Activated T-helper 1 cell treated with anti-CD3 and anti-CD28 coated beads, Interleukin-12 subunit alpha, Interleukin-12 subunit beta, Interleukin-2, Interleukin-4 antibody, amounts not matched to agents 30 ng/mL and 10 ng/mL and 1 ng/mL, durations not matched to agents 14 hours and 24 hours and 36 hours (primary cell): ENCODE data around the gene TM9SF4. TPM values are rescaled to one million over a fixed set of nuclear protein-coding genes. Genes with fewer than 3 reads are reported as not detected.
"Not testable (repeated sequence)": the region's sequence is repeated elsewhere in the genome, so short reads cannot be mapped to it uniquely, and the experiment has no call there.

Experiments used
- DNase-seq: peaks from one replicate; pipeline ENCODE4 v3.0.0; 2021; ENCODE audit warnings: low spot score
- H3K27ac Mint-ChIP-seq: one replicate; pipeline ENCODE4 v1.8.0; 2021; ENCODE audit warnings: mild to moderate bottlenecking, mixed read lengths
- H3K27me3 Mint-ChIP-seq: one replicate; pipeline ENCODE4 v1.8.0; 2022; ENCODE audit warnings: mild to moderate bottlenecking, moderate library complexity, mixed read lengths; ENCODE audit not compliant: insufficient read depth
- H3K36me3 Mint-ChIP-seq: one replicate; pipeline ENCODE4 v1.8.0; 2021; ENCODE audit warnings: low read depth, mixed read lengths
- H3K4me1 Mint-ChIP-seq: one replicate; pipeline ENCODE4 v1.8.0; 2021; ENCODE audit warnings: low read depth, mixed read lengths
- H3K4me3 Mint-ChIP-seq: one replicate; pipeline ENCODE4 v1.8.0; 2021; ENCODE audit warnings: mild to moderate bottlenecking, moderate library complexity, mixed read lengths
- H3K9me3 Mint-ChIP-seq: one replicate; pipeline ENCODE4 v1.8.0; 2021; ENCODE audit warnings: mixed read lengths
- intact Hi-C: fragments of 100-400 bp; cut with micrococcal nuclease; formaldehyde crosslinking; loops from one replicate; pipeline ENCODE4 v1.15.1; 2024
- total RNA-seq: library from RNA; stranded (reverse); gene quantifications from 2 replicates; pipeline ENCODE4 v1.2.3, GENCODE V29; 2022

Gene TM9SF4
- total RNA-seq, 1 donor from 2014 or later = 49.5 TPM

DNA sequence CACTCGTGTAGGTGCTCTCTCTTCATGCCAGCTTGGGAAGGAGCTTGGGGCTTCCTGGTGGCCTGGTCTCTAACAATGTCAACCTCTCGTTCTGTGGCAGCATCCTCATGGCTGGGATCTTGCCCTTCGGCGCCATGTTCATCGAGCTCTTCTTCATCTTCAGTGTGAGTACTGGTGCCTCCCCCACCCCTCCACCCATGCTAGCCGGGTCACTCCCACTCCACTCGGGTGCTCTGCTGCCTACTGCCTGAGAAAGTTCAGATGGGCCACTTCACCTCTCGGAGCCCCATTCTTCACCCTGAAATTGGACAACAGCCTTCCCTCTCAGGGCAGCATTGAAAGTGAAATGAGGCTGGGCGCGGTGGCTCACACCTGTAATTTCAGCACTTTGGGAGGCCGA, 48.8 kb downstream of the TM9SF4 start:
- Mint-ChIP-seq H3K27ac (no peak overlapping the region), H3K36me3 (peaks cover 42% of the 10 kb centered on the region), H3K4me1 (peaks cover 5% of the 10 kb centered on the region), H3K9me3 (no peaks in the 10 kb centered on the region), H3K27me3 (no peaks in the 10 kb centered on the region), H3K4me3 (no peak overlapping the region)
- DNase-seq = no peak
- intact Hi-C loops = loop anchor here (10.0 kb wide), 1 partner anchor 326 kb away; no protein-coding TSS in a partner anchor

DNA sequence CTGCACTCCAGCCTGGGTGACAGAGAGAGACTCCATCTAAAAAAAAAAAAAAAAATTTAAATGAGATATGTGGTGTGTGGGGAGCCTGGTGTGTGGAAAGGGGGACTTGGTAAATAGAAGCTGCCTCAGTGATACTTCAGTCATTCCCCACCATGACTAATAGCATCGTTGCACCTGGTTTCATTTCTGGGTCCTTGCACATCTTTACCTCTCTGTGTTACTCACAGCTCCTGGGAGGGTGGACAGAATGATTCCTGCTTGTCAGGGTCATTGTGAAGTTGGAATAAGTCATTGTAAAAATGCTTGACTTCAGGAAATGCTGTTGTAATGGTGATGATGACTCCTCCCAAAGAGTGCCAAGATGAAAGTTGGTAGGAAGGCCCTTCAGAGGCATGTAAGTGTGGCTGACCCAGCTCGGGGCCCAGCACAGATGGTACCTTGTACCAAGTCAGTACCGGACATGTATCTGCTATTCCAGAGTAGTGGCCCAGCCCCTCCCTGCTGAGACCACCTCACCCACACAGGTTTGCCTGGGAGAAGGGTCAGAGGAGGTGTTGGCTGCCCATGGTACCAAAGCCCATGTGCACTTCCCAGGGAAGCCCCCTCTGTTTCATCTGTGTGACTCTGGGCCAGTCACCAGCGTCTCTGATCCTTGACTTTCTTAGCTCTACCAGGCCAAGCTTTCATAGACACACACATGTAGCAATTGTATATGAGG, 49.6 kb downstream of the TM9SF4 start:
- H3K36me3 Mint-ChIP-seq = peaks cover 41% of the 10 kb centered on the region
- H3K9me3 Mint-ChIP-seq = no peaks in the 10 kb centered on the region
- DNase-seq = no peak
- H3K4me1 Mint-ChIP-seq = peaks cover 5% of the 10 kb centered on the region
- H3K27me3 Mint-ChIP-seq = no peaks in the 10 kb centered on the region
- H3K4me3 Mint-ChIP-seq = no peak overlapping the region
- intact Hi-C loops = loop anchor here (10.0 kb wide), 1 partner anchor 326 kb away; no protein-coding TSS in a partner anchor
- H3K27ac Mint-ChIP-seq = no peak overlapping the region

DNA sequence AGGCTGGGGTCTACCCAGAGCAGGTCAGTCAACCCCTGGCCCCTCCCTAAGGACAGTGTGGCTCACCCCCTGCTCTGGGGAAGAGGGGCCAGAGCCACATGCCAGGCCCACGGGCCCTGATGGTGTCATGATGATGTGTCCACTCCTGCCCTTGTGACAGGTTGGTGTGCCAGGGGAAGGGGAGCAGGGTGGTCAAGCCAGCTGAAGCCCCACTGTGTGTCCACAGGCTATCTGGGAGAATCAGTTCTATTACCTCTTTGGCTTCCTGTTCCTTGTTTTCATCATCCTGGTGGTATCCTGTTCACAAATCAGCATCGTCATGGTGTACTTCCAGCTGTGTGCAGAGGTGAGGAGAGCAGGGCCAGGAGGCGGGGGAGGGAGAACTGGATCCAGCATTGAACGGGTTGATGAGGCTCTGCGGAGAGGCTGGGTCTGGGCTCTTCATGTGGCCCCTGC, 50.3 kb downstream of the TM9SF4 start:
- intact Hi-C loops = loop anchor here (10.0 kb wide), 1 partner anchor 325 kb away; no protein-coding TSS in a partner anchor
- Mint-ChIP-seq H3K4me1 (peaks cover 5% of the 10 kb centered on the region), H3K27ac (no peak overlapping the region), H3K36me3 (peaks cover 46% of the 10 kb centered on the region), H3K27me3 (no peaks in the 10 kb centered on the region), H3K4me3 (no peak overlapping the region), H3K9me3 (no peaks in the 10 kb centered on the region)
- DNase-seq = no peak

DNA sequence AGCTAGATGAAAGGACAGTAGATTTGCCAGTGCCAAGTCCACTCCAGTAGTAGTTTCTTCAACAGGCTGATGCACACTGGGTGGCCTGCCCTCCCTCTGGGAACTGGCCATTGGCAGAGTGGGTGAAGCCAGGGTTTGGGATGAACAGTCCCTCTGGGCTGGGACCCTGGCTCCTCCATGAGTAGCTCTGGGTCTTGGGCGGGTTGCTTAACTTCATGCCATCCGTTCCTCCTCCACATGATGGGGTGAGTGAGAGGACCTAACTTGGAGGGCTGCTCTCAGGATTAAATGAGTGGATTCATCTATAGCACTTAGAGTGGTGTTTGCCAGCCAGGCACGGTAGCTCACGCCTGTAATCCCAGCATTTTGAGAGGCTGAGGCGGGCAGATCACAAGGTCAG, 50.8 kb downstream of the TM9SF4 start:
- H3K36me3 Mint-ChIP-seq = peaks cover 47% of the 10 kb centered on the region
- no peaks in the 10 kb centered on the region for H3K9me3 Mint-ChIP-seq
- H3K27ac Mint-ChIP-seq = no peak overlapping the region

DNA sequence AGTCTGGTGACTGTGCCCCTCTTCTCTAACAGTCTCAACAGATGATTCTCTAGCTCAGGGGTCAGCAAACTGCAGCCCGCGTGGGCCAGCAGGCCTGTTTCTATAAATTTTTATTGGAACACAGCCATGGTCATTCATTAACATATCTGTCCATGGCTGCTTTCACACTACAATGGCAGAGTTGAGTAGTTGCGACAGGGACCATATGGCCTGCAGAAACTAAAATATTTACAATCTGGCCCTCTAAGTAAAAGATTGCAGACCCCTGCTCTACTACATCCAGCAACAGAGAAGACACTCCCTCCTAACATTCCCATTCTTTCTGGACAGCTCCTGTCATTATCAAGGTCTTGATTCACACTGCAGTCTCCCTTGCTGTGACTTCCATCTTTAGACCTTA, 52.8 kb downstream of the TM9SF4 start:
- no peak for DNase-seq
- no peak overlapping the region for H3K27ac Mint-ChIP-seq
- no peak overlapping the region for H3K4me3 Mint-ChIP-seq
- no peaks in the 10 kb centered on the region for H3K9me3 Mint-ChIP-seq
- intact Hi-C loops = no loop called here
- H3K27me3 Mint-ChIP-seq = no peaks in the 10 kb centered on the region
- H3K36me3 Mint-ChIP-seq = peaks cover 50% of the 10 kb centered on the region
- H3K4me1 Mint-ChIP-seq = no peaks in the 10 kb centered on the region

More for the DNA sequence above, 50.8 kb downstream of the TM9SF4 start:
- Mint-ChIP-seq H3K27me3 (no peaks in the 10 kb centered on the region), H3K4me3 (no peak overlapping the region), H3K4me1 (peaks cover under 1% of the 10 kb centered on the region)
- no peak for DNase-seq
- intact Hi-C loops = no loop called here

DNA sequence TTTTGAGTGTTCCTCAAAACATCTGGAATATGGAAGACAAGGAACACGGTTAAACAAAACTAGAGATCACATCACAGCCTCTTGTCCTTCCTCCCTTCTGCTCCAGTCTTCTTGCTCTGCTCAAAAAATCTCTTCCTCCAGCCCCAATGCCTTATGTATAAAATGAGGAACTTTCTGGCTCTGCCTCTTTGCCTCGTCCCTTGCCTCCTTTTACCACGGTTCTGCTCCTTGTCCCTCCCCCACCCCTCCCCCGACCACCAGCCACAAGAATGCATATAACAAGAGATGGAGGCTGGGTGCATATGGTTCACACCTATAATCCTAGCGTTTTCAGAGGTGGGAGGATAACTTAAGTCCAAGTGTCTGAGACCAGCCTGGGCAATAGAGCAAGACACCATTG, 54.4 kb downstream of the TM9SF4 start:
- H3K27ac Mint-ChIP-seq = no peak overlapping the region
- no peak for DNase-seq
- H3K27me3 Mint-ChIP-seq = no peaks in the 10 kb centered on the region
- H3K9me3 Mint-ChIP-seq = no peaks in the 10 kb centered on the region
- intact Hi-C loops = no loop called here
- H3K36me3 Mint-ChIP-seq = peaks cover 44% of the 10 kb centered on the region
- H3K4me3 Mint-ChIP-seq = no peak overlapping the region
- H3K4me1 Mint-ChIP-seq = no peaks in the 10 kb centered on the region

DNA sequence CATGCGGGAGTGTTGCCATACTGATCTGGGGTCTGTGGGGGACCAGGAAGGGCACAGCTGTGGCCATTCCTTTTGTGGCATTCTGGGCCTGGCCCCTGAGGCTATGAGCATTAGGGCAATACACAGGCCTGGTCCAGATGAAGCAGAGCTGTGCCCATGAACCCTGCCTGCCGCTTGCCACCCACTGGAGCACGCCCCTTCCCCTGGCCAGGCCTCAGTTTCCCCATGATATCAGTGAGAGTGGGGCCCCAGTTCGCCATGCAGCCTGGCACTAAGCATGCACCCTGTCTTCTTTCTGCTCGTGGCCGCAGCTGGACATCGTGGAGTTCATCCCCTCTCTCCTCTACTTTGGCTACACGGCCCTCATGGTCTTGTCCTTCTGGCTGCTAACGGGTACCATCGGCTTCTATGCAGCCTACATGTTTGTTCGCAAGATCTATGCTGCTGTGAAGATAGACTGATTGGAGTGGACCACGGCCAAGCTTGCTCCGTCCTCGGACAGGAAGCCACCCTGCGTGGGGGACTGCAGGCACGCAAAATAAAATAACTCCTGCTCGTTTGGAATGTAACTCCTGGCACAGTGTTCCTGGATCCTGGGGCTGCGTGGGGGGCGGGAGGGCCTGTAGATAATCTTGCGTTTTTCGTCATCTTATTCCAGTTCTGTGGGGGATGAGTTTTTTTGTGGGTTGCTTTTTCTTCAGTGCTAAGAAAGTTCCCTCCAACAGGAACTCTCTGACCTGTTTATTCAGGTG, 55.6 kb downstream of the TM9SF4 start:
- H3K4me3 Mint-ChIP-seq = no peak overlapping the region
- no peak overlapping the region for H3K27ac Mint-ChIP-seq
- H3K9me3 Mint-ChIP-seq = no peaks in the 10 kb centered on the region
- no peaks in the 10 kb centered on the region for H3K27me3 Mint-ChIP-seq
- intact Hi-C loops = no loop called here
- no peaks in the 10 kb centered on the region for H3K4me1 Mint-ChIP-seq
- no peak for DNase-seq
- peaks cover 41% of the 10 kb centered on the region for H3K36me3 Mint-ChIP-seq

DNA sequence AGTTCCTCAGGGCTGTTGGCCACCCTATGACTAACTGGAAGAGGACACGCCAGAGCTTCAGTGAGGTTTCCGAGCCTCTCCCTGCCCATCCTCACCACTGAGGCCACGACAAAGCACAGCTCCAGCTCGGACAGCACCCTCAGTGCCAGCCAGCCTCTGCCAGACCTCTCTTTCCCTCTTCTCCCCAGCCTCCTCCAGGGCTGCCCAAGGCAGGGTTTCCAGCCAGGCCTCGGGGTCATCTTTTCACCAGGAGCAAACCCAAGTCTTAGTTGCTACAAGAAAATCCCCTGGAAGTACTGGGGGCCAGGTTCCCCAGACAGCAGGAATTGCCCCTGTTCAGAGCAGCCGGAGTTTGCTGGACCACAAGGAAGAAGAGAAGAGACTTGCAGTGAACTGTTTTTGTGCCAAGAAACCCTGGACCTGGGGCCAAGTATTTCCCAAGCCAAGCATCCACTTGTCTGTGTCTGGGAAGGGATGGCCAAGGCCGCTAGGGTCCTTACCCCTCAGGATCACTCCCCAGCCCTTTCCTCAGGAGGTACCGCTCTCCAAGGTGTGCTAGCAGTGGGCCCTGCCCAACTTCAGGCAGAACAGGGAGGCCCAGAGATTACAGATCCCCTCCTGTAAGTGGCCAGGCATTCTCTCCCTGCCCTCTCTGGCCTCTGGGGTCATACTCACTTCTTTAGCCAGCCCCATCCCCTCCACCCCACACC, 56.5 kb downstream of the TM9SF4 start:
- Mint-ChIP-seq H3K4me3 (no peak overlapping the region), H3K4me1 (no peaks in the 10 kb centered on the region), H3K27ac (no peak overlapping the region), H3K27me3 (no peaks in the 10 kb centered on the region), H3K9me3 (no peaks in the 10 kb centered on the region), H3K36me3 (peaks cover 36% of the 10 kb centered on the region)
- DNase-seq = no peak
- intact Hi-C loops = no loop called here

DNA sequence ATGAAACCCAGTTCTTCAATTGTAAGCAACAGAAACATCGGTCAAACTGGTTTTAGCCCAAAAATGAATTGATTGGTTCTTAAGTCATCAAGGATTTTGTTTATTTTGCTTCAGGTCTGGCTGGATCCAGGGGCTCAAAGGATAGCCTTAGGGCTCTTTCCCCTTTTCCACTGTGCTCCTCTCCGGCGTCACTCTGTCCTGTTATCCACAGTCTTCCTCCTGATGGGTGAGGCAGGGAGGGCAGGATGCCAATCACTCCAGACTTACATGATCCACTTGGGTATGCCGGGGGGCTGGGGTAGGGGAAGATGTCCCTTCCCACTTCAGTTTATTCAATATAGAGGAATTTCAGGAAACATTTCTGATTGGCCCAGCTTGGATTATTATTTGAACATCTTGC, 58.0 kb downstream of the TM9SF4 start:
- DNase-seq = no peak
- Mint-ChIP-seq H3K4me1 (no peaks in the 10 kb centered on the region), H3K27me3 (no peaks in the 10 kb centered on the region), H3K27ac (no peak overlapping the region), H3K9me3 (no peaks in the 10 kb centered on the region), H3K4me3 (no peak overlapping the region), H3K36me3 (peaks cover 22% of the 10 kb centered on the region)
- intact Hi-C loops = no loop called here

DNA sequence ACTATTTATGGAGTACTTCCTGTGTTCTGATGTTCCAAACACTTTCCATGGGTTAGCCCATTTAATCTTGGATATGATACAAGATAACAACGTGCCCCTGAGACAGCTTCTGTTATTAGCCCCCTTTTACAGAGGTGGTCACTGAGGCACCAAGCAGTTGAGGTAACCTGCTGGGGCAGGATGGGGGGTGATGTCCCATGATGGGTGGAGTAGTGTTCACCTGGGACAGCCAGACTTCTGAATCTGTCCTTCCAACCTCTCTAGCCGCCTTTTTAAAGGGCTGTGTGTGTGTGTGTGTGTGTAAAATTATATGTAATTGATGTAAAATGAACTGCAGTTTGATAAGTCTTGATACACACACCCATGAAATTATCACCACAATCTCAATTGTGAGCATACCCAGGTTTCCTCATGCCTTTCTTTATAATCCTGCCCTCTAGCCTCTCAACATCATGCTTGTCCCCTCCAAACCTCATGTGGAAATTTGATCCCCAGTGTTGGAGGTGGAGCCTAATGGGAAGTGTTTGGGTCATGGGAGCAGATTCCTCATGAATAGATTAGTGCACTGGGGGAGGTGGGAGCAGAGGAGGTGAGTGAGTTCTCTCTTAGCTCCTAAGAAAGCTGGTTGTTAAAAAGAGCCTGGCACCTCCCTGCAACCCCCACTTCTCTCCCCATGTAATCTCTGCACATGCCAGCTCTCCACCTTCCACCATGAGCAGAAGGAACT, 58.8 kb downstream of the TM9SF4 start:
- Mint-ChIP-seq H3K9me3 (no peaks in the 10 kb centered on the region), H3K4me3 (no peak overlapping the region), H3K36me3 (peaks cover 19% of the 10 kb centered on the region), H3K27me3 (no peaks in the 10 kb centered on the region), H3K27ac (no peak overlapping the region), H3K4me1 (no peaks in the 10 kb centered on the region)
- no peak for DNase-seq
- intact Hi-C loops = no loop called here

DNA sequence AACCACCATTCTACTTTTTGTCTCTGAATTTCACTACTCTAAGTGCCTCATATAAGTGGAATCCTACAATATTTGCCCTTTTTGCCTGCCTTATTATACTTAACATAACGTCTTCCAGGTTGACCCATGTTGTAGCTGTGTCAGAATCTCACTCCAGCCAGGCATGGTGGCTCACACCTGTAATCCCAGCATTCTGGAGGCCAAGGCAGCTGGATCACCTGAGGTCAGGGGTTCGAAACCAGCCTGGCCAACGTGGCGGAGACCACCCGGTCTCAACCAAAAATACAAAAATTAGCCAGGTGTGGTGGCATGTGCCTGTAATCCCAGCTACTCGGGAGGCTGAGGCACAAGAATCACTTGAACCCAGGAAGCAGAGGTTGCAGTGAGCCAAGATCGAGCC, 68.2 kb downstream of the TM9SF4 start:
- H3K4me1 Mint-ChIP-seq, H3K36me3 Mint-ChIP-seq, DNase-seq, H3K4me3 Mint-ChIP-seq, H3K27me3 Mint-ChIP-seq, H3K27ac Mint-ChIP-seq, intact Hi-C loops, H3K9me3 Mint-ChIP-seq: not testable (repeated sequence)

DNA sequence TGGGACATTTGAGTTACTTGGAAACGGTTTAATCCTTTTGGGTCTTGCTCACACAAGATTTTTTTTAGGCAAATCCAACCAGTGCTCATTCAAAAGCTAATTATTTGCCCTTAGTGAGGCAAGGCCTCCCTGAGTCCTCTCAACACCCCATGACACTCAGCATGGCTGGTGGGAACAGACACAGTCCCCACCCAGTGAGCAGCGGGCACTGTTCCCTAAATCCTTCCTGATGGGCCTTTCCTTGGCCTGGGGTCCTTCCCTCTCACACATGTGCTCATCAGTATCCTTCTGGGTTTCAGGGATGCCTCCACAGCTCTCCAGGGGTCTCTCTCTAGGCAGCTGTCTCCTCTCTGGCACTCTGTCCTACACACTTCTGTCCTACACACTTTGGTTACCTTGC, 70.0 kb downstream of the TM9SF4 start:
- Mint-ChIP-seq H3K27me3 (no peaks in the 10 kb centered on the region), H3K36me3 (no peaks in the 10 kb centered on the region), H3K4me1 (no peaks in the 10 kb centered on the region), H3K9me3 (no peaks in the 10 kb centered on the region), H3K27ac (no peak overlapping the region), H3K4me3 (no peak overlapping the region)
- DNase-seq = no peak
- intact Hi-C loops = no loop called here
